Measurements from ENCODE around the gene MPZL3.
"Not testable (repeated sequence)": the region's sequence is repeated elsewhere in the genome, so short reads cannot be mapped to it uniquely, and the experiment has no call there.

The MPZL3 gene

DNA sequence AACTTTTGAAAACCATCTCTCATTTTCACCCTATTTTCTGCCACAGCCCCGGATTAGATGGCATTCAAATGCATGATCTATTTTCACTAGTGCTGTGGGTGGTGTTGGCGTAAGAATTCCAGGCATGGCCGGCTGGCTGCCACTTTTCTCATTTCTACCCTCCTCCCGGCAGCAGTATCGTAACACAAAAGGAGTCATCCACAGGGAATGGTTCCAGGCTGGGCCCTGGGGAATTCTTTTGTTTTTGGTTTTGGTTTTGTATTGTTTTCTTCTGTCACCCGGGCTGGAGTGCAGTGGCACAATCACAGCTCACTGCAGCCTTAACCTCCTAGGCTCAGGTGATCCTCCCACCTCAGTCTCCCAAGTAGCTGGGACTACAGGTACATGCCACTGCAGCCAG is 41.2 kb downstream of the MPZL3 start:
- no peak for DNase-seq

DNA sequence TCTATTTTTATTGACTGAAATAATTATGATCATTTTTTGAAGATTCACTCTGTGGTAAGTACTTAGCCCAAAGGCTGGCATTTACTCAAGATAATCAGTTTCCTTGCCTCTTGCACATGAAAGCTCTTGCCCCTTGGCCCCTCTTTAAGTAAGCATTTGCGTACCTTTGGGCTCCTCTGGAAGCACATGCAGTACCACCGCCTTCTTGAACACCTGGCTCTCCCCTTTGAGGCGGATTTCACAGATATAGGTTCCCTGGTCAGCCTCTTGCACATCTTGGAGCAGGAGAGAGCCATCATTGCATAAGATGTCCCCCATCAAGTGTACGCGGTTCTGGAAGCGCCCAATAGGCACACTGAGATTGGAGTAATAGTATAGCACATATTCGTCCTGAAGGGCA is 41.8 kb downstream of the MPZL3 start:
- DNase-seq: no peak

DNA sequence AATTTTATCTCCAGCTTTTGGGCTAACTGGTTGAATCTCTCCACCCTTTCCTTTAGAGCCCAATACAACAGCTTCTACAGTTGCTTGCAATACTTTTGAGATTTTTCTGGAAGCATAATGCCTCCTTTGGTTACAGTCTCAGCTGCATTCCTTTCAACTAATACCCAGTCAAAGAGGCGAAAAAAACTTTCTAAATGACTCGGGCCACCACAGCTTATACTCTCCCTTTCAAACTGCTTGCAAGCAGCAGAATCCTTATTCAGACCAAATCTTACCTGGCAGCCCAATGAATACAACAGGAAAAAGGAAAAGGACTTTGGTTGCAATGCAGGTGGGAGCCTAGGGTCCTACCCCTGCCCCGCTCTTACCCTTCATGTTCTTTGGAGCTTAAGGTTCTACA is 43.1 kb downstream of the MPZL3 start:
- DNase-seq: no peak

DNA sequence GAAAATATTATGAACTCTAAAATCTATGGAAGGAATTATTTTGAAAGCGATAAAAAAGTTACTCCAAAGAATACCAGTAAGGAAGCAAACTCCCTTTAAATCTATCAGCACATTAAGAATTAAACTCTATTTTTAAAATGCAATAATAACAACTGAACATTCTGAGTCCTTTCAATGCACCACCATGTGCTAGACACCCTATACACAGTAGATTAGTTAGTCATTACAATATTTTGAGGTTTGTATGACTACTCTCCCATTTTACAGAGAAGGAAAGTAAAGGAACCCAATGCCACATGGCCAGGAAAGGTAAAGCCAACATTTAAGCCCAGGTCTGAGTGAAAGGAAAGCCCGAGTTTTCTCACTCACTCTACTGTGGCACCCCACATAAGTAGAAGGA is 45.1 kb downstream of the MPZL3 start:
- no peak for DNase-seq

DNA sequence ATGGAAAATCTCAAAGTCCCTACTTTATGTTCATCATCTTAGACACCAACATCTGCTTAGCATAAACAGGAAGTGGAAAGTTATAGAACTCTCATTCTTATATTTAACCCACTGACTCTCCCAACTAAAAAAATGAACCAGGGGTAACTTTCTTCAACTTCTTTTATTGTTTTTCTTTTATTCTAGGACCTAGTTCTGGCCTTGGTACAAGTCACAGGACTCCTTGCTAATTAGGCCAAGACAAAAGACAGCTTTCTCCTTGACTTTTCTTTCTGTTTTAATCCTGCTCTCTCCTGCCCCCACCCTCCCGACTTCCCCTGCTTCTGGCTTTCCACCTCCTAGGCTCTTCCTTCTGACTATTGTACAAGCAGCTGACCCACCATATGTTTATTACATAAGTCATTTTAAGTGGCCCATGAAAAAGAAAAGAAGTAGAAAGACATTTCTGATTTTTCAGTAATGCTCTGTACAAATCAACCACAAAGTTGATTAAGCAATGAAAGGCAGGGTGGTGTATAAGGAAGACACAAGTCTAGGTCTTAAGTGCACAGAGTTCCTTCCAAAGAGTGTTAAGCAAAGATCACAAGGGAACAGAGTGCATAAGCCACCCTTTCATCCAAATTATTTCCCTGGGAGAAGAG is 45.7 kb downstream of the MPZL3 start:
- DNase-seq: no peak

DNA sequence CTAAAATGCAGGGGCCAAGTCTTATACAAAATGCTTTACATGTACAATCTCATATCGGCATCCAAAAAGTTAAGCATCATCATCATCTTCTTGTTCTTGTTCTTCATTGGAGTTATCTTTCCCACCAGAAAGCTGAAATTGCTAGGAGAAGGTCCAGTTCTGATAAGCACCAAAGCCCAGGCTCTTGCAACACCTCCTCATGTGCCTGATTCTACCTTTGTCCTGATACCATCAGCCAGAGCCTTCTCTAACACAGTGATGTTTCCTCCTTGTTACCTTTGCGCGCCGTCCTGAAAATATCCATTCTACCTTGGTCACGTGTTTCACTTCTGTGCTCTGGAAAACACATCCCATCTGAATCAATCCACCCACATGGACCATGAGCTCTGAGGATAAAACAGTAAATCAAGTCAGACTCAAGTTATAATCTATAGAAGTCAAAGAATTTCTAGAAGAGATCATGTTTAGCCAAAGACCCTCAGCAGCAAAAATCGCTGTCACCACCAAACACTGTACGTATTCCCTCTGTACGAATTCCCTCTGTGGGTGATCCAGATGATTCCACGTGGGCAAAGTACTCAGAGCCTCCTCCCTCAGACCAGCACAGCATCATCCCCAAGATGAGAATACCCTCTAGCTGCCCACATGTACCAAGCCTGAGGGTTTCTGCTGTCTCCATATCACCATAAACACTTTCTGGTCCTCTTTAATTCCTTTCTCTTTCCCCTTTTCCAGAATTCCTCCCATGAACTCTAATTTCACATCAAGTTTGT is 46.4 kb downstream of the MPZL3 start:
- DNase-seq: no peak

DNA sequence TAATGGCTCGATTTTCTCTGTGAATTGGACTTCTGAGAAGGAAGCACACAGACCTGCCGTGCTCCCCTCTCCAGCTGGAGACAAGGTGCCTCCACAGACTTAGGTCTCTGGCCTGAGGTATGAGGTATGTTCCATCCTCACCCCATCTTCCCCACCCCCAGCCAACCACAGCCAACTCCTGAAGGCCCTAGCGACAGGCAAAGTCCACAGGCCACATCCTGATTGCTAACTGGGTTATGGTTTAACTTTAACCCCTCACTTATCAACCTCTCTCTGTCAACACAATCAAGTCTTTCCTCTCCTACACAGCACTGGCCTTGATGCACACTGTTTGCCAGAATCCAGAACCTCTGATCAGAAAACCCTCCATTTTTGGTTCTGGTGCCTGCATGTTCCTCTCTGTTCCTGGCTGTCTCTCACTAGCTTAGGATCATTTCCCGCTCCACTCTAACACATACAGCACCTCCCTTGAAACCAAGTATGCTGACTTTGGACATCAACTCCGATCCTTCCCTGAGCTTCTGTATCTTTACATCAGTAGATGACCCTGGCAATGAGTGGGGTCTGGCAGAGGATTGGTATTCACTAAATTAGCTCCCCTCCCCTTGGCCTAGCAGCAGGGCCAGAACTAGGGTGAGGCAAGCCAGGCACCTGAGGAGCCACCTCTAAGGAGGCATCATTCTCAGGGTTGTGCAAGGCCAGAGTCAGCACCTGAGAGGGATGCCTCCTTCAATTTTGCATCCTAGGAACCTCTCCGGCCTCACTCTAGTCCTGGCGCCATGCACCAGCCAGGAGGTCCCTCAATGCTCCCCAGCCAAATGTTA is 49.4 kb downstream of the MPZL3 start:
- no peak for DNase-seq

DNA sequence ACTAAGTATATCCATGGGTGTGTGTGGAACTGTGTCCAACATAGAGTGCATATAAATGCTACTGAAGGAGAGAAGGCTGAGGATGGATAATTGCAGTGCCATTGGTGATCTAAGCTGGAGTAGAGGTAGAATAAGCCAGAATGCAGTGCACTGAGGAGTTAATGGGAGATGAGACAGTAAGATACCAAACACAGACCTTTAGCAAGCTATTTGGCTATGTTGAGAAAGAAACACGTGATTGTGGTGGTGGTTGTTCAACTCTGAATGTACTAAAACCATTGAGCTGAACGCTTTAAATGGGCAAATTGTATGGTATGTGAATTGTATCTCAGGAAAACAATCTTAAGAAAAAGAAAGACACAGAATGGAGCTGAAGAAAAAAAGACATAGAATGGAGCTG is 50.2 kb downstream of the MPZL3 start:
- no peak for DNase-seq

DNA sequence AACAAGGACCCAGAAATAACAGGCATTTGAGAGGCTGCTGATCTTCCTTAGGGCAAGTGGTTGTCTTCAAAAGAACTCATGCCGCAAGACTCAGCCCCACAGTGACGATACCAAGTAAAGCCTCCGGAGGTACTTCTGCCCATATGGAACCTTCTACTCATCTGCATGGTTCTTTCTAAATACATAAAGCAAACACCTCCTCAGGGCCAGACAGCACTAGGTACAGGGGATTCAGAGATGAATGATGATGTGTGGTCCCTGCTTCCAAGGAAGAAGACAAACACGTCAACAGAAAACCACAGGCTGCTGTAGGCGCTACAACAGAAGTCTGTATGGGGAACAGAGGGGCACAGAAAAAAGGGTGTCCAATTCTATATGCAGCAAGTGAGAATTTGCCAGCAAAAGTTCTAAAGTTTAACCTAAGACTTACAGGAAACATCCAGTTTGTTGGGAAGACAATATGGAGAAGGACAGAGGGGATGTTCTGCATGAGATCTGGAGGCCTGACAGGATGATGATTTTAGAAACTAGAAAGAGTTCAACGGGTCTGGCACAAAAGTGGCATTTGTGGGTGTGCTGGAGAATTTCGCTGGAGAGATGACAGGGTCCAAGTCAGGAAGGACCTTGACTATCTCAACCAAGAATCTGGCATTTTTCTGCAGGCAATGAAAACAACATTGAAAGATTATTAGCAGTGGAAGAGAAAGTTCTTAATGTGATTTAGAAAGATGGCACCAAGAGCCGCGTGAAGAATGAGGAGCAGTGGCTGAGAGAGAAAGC is 51.1 kb downstream of the MPZL3 start:
- DNase-seq: no peak

DNA sequence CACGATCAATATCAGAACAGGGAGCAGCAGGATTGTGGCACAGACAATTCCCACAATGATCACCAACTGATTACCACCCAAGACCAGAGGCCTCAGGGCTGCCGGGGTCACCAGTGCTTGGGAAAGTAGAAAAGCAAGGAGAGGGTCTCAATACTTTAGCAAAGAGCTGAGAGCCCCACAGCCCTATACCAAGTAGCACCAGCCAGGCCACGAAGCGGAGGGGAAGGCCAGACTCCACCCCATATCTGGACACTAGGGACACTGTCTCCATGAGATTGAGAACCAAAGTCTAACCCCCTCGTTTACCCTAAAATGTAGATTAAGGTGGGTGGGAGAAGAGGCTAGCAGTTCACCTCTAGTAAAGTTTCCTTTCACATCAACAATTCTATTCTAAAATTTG is 51.7 kb downstream of the MPZL3 start:
- DNase-seq: no peak

DNA sequence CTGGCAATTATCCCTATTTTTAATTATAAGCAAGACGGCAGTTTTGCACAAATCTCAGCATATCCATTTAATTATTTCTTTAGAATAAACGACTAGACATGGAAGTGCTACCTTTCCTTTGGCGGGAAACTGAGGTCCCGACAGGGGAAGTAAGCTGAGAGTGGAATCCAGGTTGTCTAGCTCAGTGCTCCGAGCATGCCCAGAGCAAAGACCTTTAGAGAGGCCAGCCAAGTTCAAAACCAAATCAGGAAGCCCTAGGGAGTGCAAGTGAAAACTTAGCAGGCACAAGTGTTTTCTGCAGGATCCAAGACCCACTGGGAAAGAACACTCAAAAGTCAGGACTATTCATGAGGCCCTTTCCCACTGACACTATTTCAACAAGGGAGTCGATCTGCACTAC is 53.0 kb downstream of the MPZL3 start:
- no peak for DNase-seq

DNA sequence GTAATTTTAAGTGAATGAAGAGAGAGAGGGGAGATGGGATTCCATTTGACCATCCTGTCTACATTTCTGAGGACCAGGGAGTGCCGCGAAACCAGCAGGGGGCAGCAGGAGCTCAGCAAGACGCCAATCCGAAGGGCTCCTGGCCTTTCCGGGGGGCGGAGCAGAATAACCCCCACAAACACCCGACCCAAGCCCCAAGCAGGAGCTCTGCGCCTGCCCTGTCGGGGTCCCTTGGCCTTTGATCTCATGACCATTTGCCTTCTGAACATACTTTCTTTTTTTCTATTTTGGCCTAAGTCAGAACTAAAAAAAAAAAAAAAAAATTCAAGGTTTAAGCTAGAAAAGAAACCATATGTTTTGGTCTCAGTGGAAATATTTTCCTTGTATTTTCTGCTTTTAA is 53.8 kb downstream of the MPZL3 start:
- peak; percentile 20 for DNase-seq

DNA sequence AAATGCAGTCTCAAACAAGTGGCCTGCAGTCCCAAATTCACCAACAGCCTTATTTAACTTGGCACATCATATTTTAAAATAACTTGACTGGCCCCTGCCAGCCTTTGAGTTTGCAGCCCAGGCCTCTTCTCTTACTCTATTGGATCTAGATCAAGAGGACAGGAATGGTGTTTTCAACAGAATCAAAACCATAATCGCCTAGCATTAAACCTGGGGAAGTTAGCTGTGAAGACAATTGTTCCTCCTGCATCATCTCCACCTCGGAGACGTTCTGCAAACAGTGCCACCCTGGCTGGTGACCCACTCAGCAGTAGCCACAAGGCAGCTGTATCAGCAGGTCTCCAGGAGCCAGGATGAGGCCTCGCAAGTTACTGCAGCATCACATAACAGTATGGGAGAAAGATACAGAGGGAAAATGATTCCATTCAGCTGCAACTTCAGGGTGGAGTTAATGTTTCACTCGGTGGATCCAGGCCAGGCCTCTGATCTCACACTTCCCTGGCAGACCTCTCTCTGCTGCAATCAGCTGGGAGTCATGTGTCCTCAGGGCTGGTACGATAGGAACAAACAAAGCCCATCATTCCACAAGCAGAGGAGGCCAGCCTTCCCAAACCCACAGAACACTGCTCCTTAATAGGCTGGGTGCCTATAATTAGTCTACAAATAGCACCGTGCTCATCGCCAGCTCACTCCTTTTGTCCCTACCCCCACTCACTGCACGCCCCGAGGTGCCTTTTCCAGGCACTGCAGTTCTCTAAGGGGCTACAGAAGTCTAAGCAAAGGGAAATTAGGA is 57.1 kb downstream of the MPZL3 start:
- no peak for DNase-seq

DNA sequence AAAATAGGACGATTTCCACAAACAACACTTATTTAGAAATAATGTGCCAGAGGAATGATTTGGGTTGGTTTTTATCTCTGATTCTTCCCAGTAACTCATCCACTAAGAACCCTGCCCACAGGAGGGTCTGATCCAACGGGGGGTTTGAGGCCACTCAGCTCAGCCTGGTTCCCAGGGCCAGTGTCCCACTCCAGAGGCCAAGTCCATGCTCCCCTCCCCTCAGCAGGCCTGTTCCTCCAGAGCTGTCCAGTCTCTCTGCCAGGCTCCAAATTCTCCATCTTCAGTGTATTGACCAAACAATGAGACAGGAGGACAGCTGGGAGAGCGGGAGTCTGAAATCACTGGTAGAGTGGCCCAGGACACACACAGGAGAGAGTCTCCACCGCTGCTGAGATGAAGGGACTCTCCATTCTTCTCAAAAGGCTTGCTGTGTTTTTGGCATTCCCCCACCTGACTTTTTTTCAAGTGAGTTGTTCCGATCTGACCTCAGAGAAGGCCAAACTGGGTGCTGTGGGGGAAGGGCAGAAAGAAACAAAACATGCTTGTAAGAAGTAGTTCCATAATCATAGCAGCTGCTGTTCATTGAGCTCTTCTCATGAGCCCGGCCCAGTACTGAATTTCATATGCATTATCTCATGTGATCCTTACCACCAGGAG is 58.1 kb downstream of the MPZL3 start:
- DNase-seq: no peak

DNA sequence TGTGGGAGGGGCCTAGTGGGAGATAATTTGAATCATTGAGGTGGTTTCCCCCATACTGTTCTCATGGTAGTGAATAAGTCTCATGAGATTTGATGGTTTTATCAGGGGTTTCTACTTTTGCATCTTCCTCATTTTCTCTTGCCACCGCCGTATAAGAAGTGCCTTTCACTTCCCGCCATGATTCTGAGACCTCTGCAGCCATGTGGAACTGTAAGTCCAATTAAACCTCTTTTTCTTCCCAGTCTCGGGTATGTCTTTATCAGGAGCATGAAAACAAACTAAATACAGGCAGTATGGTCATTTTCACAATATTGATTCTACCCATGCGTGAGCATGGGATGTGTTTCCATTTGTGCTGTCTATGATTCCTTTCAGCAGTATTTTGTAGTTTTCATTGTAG is 59.3 kb downstream of the MPZL3 start:
- not testable (repeated sequence) for DNase-seq

DNA sequence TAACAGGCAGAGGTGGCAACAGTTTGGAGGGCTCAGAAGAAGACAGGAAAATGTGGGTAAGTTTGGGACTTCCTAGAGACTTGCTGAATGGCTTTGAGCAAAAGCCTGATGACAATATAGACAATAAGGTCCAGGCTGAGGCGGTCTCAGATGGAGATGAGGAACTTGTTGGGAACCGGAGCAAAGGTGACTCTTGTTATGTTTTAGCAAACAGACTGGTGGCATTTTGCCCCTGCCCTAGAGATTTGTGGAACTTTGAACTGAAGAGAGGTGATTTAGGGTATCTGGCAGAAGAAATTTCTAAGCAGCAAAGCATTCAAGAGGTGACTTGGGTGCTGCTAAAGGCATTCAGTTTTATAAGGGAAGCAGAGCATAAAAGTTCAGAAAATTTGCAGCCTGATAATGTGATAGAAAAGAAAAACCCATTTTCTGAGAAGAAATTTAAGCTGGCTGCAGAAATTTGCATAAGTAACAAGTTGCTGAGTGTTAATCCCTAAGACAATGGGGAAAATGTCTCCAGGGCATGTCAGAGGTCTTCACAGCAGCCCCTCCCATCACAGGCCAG is 61.1 kb downstream of the MPZL3 start:
- not testable (repeated sequence) for DNase-seq

DNA sequence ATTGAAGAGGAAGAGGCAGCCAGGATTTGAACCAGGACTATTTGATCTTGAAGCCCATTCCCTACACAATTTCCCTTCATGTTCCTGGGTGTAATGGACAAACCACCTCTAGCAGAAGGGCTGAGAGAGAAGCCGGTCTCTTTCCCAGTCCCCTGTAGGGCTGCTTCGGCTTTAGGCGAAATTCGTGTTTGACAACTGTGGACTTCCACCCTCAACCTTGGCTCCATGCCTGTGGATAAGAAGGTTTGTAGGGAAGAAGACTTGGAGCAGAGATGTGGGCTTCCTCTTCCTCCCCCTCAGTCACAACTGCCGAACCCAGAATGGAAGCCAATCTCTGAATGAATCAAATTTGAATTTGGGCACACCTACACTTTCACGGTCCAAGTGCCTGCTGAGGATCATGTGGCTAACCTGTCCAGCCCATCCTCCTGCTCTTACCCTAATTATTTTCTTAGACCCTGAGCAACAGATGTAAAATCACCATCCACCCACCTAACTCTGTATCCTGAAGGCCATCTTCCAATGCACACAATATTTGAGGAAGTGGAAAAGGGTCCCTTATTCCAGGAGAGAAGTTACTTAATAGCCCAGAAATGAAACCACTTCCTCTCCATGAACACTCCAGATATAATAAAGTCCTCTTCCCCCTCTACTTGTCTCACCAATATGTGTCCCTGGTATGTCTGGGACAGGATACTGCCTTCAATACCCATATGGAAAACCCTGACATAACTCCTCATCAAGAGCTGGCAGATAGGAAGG is 65.6 kb downstream of the MPZL3 start:
- no peak for DNase-seq

DNA sequence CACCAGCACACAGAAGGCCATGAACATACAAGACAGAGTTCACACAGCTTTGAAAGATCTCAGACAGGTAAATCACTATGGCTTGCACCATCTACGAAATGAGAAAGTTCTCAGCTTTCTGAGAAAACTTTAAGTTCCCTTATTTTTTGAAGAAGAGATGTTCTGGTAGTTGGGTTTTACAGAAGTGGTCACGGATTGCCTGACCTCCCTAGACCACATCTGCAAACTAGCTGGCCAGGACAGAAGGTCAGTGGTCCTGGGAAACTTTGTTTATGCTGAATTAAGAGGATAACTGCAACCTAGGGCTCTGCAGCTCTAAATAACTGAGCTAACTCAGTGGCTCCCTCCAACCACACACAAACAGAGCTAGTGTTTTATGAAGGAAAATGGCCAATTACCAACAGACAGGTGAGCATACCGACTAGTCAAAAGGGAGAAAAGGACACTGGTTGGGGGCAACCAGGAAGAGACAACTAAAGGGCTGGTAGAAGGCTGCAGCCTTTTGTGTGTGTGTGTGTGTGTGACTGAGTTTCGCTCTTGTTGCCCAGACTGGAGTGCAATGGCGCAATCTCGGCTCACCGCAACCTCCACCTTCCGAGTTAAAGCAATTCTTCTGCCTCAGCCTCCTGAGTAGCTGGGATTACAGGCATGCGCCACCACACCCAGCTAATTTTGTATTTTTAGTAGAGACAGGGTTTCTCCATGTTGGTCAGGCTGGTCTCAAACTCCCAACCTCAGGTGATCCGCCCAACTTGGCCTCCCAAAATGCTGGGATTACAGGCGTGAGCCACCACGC is 67.2 kb downstream of the MPZL3 start:
- DNase-seq: no peak

DNA sequence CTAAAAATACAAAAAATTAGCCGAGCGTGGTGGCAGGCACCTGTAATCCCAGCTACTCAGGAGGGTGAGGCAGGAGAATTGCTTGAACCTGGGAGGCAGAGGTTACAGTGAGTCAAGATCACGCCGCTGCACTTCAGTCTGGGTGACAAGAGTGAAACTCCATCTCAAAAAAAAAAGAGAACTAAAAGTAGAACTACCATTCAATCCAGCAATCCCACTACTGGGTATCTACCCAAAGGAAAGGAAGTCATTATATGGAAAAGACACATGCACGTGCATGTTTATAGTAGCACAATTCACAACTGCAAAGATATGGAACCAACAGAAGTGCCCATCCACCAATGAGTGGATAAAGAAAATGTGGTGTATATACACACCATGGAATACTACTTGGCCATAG is 68.5 kb downstream of the MPZL3 start:
- DNase-seq: not testable (repeated sequence)

DNA sequence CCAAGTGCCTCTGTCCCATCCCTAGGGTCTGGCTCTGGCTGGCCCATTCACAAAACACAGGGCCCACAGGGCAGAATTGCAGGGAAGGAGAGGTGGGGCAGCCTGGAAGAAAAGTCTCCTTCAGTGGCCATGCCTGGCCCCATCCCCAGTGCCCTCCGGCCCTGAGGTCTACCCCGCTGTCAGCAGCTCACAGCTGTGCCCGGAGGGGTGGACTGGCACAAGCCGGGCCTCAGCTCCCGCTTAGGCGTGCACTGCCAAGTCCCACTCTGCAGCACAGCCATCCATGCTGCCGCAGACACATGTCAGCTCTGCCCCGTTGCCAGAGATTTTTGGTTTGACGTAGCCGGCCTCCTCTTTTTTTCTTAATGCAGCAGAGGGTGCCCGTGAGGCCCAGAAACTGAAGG is 71.9 kb downstream of the MPZL3 start:
- DNase-seq: no peak
